Endodermal cell (in vitro differentiated cells): ENCODE data around the gene CLDN15. TPM values are rescaled to one million over a fixed set of nuclear protein-coding genes. Genes with fewer than 3 reads are reported as not detected.
"Not testable (repeated sequence)": the region's sequence is repeated elsewhere in the genome, so short reads cannot be mapped to it uniquely, and the experiment has no call there.

Source experiments
- DNase-seq: peaks from one replicate; pipeline ENCODE4 v3.0.0-alpha.2; 2017
- H3K27ac ChIP-seq: 2 replicates; pipeline ENCODE4 v1.5.1; 2013; ENCODE audit warnings: mild to moderate bottlenecking, low read depth, low read length, moderate library complexity
- H3K27me3 ChIP-seq: 2 replicates; pipeline ENCODE4 v1.6.1; 2013; ENCODE audit warnings: mild to moderate bottlenecking, low read length, moderate library complexity; ENCODE audit not compliant: insufficient read depth, control insufficient read depth, poor library complexity, severe bottlenecking
- H3K36me3 ChIP-seq: 2 replicates; pipeline ENCODE4 v1.7.0; 2013; ENCODE audit warnings: mild to moderate bottlenecking, low read length, moderate library complexity; ENCODE audit not compliant: control insufficient read depth, insufficient read depth
- H3K4me1 ChIP-seq: one replicate; pipeline ENCODE4 v1.7.0; 2013; ENCODE audit warnings: low read length; ENCODE audit not compliant: control insufficient read depth, insufficient read depth
- H3K4me3 ChIP-seq: 2 replicates; pipeline ENCODE4 v1.5.1; 2013; ENCODE audit warnings: mild to moderate bottlenecking, low read length, moderate library complexity
- H3K9ac ChIP-seq: 2 replicates; pipeline ENCODE4 v1.6.1; 2013; ENCODE audit warnings: mild to moderate bottlenecking, low read length, moderate library complexity; ENCODE audit not compliant: poor library complexity, severe bottlenecking; ENCODE audit errors: extremely low read depth
- H3K9me3 ChIP-seq: 2 replicates; pipeline ENCODE4 v1.6.1; 2013; ENCODE audit warnings: mild to moderate bottlenecking, low read length, moderate library complexity; ENCODE audit not compliant: control insufficient read depth
- H3K27ac Mint-ChIP-seq: 2 replicates; pipeline ENCODE4 v1.8.0; 2020; ENCODE audit warnings: mixed read lengths
- H3K27me3 Mint-ChIP-seq: 2 replicates; pipeline ENCODE4 v1.8.0; 2021; ENCODE audit warnings: mild to moderate bottlenecking, mixed read lengths; ENCODE audit not compliant: insufficient read depth
- H3K36me3 Mint-ChIP-seq: 2 replicates; pipeline ENCODE4 v1.8.0; 2020; ENCODE audit warnings: low read depth, mixed read lengths
- H3K4me1 Mint-ChIP-seq: 2 replicates; pipeline ENCODE4 v1.8.0; 2020; ENCODE audit warnings: mixed read lengths
- H3K4me3 Mint-ChIP-seq: 2 replicates; pipeline ENCODE4 v1.8.0; 2020; ENCODE audit warnings: mild to moderate bottlenecking, moderate library complexity, mixed read lengths
- H3K9me3 Mint-ChIP-seq: 2 replicates; pipeline ENCODE4 v1.8.0; 2020; ENCODE audit warnings: mild to moderate bottlenecking, mixed read lengths
- CTCF ChIP-seq: fragments of 200-600 bp; sonication (generic); conservative IDR thresholded peaks from 2 replicates; pipeline ENCODE4 v1.5.0; 2021; ENCODE audit warnings: antibody characterized with exemption, mild to moderate bottlenecking
- WGBS, 2 experiments: methylation state at CpG; one replicate each; pipeline versions ENCODE4 v1.1.5 to v1.1.7; 2013; ENCODE audit warnings: missing lambda C conversion rate in 2 of 2, mixed read lengths in 1 of 2; ENCODE audit not compliant: insufficient coverage in 1 of 2, insufficient read length in 1 of 2; 5-methylcytosine and 5-hydroxymethylcytosine counted together
- total RNA-seq, 2 donors: library from RNA; stranded (reverse); fragmentation: NEBNext Ultra II Directional in 1 of 2; extraction: Animal tissue kit (Norgen Biotek cat#: 25700) in 1 of 2; gene quantifications; 2 replicates in 1 of 2; 3 replicates in 1 of 2; pipeline ENCODE4 v1.2.1, GENCODE V29; 2021

CLDN15 gene
- total RNA-seq, 2 donors from 2014 or later = 6.0 to 7.1 TPM

- Mint-ChIP-seq H3K9me3 (peaks cover 3% of the 10 kb centered on the region), H3K36me3 (no peaks in the 10 kb centered on the region), H3K27ac (no peak overlapping the region), H3K4me3 (no peak overlapping the region), H3K4me1 (no peaks in the 10 kb centered on the region), H3K27me3 (no peaks in the 10 kb centered on the region)
- Histone ChIP-seq H3K27me3 (no peaks in the 10 kb centered on the region), H3K9me3 (no peaks in the 10 kb centered on the region), H3K4me3 (no peak overlapping the region), H3K27ac (no peak overlapping the region), H3K36me3 (no peaks in the 10 kb centered on the region), H3K4me1 (no peaks in the 10 kb centered on the region), H3K9ac (no peak overlapping the region)
- 94 to 97% methylated on average over 18 to 21 of the region's 21 CpGs for WGBS, 2 experiments
- TF ChIP-seq CTCF = no peak
- DNase-seq = no peak
Observed at GRCh38 chr7:101269664-101270063, 32.1 kb upstream of the CLDN15 start.

- TF ChIP-seq CTCF = no peak
- no peak for DNase-seq
- Mint-ChIP-seq H3K4me3 (no peak overlapping the region), H3K27ac (no peak overlapping the region), H3K9me3 (peaks cover 3% of the 10 kb centered on the region), H3K27me3 (peaks cover 7% of the 10 kb centered on the region), H3K4me1 (no peaks in the 10 kb centered on the region), H3K36me3 (no peaks in the 10 kb centered on the region)
- Histone ChIP-seq H3K4me3 (no peak overlapping the region), H3K36me3 (no peaks in the 10 kb centered on the region), H3K4me1 (no peaks in the 10 kb centered on the region), H3K27me3 (no peaks in the 10 kb centered on the region), H3K9me3 (no peaks in the 10 kb centered on the region), H3K27ac (no peak overlapping the region), H3K9ac (no peak overlapping the region)
- 89 to 96% methylated on average over 14 to 17 of the region's 17 CpGs for WGBS, 2 experiments
Observed at GRCh38 chr7:101265622-101266516, 28.3 kb upstream of the CLDN15 start.

GRCh38 chr7:101264102-101264706 is 26.6 kb upstream of the CLDN15 start:
- DNase-seq, H3K9me3 ChIP-seq, H3K36me3 ChIP-seq, H3K36me3 Mint-ChIP-seq, H3K4me3 ChIP-seq, H3K9me3 Mint-ChIP-seq, H3K27ac Mint-ChIP-seq, H3K4me1 ChIP-seq, H3K27me3 Mint-ChIP-seq, H3K27ac ChIP-seq, H3K4me3 Mint-ChIP-seq, H3K4me1 Mint-ChIP-seq, H3K9ac ChIP-seq, H3K27me3 ChIP-seq: not testable (repeated sequence)
- 85 to 95% methylated on average over 3 to 6 of the region's 6 CpGs for WGBS, 2 experiments
